Glutamatergic neuron (in vitro differentiated cells): Measurements from ENCODE around the gene SKI. TPM values are rescaled to one million over a fixed set of nuclear protein-coding genes. Genes with fewer than 3 reads are reported as not detected.
A peak's percentile ranks its signal among the peaks of the same experiment; 100 is the strongest.
"Not testable (repeated sequence)": the region's sequence is repeated elsewhere in the genome, so short reads cannot be mapped to it uniquely, and the experiment has no call there.

Experiments
- DNase-seq: peaks from one replicate; pipeline ENCODE4 v3.0.0; 2022
- H3K27ac Mint-ChIP-seq: one replicate; pipeline ENCODE4 v1.8.0; 2020; ENCODE audit warnings: mild to moderate bottlenecking, mixed read lengths, inconsistent platforms; ENCODE audit not compliant: unreplicated experiment
- H3K27me3 Mint-ChIP-seq: one replicate; pipeline ENCODE4 v1.8.0; 2020; ENCODE audit warnings: mild to moderate bottlenecking, moderate library complexity, mixed read lengths, inconsistent platforms; ENCODE audit not compliant: unreplicated experiment
- H3K36me3 Mint-ChIP-seq: one replicate; pipeline ENCODE4 v1.8.0; 2020; ENCODE audit warnings: mild to moderate bottlenecking, mixed read lengths, inconsistent platforms; ENCODE audit not compliant: unreplicated experiment
- H3K4me1 Mint-ChIP-seq: one replicate; pipeline ENCODE4 v1.8.0; 2020; ENCODE audit warnings: mild to moderate bottlenecking, low read depth, mixed read lengths, inconsistent platforms; ENCODE audit not compliant: unreplicated experiment
- H3K4me3 Mint-ChIP-seq: one replicate; pipeline ENCODE4 v1.8.0; 2020; ENCODE audit warnings: mild to moderate bottlenecking, mixed read lengths, inconsistent platforms; ENCODE audit not compliant: unreplicated experiment
- H3K9me3 Mint-ChIP-seq: one replicate; pipeline ENCODE4 v1.8.0; 2020; ENCODE audit warnings: mild to moderate bottlenecking, moderate library complexity, mixed read lengths, inconsistent platforms; ENCODE audit not compliant: unreplicated experiment
- CTCF ChIP-seq: fragments of 200-600 bp; sonication (generic); IDR thresholded peaks from one replicate; pipeline ENCODE4 v1.5.0; 2021; ENCODE audit not compliant: partially characterized antibody, unreplicated experiment
- total RNA-seq: library from RNA; stranded (reverse); fragmentation: NEBNext Ultra II Directional; extraction: Animal tissue kit (Norgen Biotek cat#: 25700); gene quantifications from one replicate; pipeline ENCODE4 v1.2.1, GENCODE V29; 2021; ENCODE audit not compliant: unreplicated experiment

The SKI gene
- total RNA-seq, 1 donor from 2014 or later = 143 TPM

DNA sequence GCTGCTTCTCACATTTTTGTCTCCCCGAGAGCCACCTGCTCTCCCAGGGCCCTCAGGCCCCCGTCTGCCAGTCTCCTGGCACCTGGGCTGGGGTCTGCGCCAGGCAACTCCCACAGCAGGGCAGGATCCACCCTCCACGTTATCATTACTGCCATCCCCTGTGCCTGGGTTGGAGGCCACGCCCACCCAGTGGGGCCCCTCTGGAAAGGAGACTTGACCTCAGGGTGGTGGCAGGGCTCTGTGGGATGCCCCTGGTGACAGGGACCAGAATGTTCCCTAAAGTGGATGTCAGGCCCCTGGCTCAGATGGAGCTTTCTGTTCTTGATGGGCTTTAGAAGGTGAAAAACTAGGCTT, 66.6 kb downstream of the SKI start:
- Mint-ChIP-seq H3K27me3 (peaks cover 22% of the 10 kb centered on the region), H3K27ac (no peak overlapping the region), H3K9me3 (peaks cover 29% of the 10 kb centered on the region), H3K4me1 (peaks cover 35% of the 10 kb centered on the region), H3K4me3 (no peak overlapping the region), H3K36me3 (no peaks in the 10 kb centered on the region)
- no peak for TF ChIP-seq CTCF
- DNase-seq = no peak

GRCh38 chr1:2295526-2295925, 67.4 kb downstream of the SKI start:
- TF ChIP-seq CTCF = no peak
- peaks cover 28% of the 10 kb centered on the region for H3K9me3 Mint-ChIP-seq
- peak overlapping the region; percentile 80 for H3K27ac Mint-ChIP-seq

DNA sequence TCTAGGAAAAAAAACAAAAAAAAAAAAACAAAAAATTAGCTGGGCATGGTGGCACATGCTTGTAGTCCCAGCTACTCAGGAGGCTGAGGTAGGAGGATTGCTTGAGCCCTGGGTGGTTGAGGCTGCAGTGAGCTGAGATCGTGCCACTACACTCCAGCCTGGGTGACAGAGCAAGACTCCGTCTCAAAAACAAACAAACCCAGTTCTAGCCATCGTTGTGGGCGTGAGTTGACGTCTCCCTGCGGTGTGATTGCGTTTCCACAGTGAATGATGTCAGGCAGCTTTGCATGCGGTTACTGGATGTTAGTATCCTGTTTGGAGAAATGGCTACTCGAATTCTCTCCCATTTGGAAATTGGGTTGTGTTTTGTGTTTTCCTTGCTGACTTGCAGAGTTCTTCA, 68.1 kb downstream of the SKI start:
- H3K36me3 Mint-ChIP-seq = not testable (repeated sequence)
- Mint-ChIP-seq H3K9me3 (peaks cover 23% of the 10 kb centered on the region), H3K27ac (peak overlapping the region; percentile 54)

More at GRCh38 chr1:2295526-2295925, 67.4 kb downstream of the SKI start:
- Mint-ChIP-seq H3K27me3 (peaks cover 22% of the 10 kb centered on the region), H3K36me3 (no peaks in the 10 kb centered on the region), H3K4me1 (peaks cover 31% of the 10 kb centered on the region), H3K4me3 (no peak overlapping the region)
- no peak for DNase-seq

DNA sequence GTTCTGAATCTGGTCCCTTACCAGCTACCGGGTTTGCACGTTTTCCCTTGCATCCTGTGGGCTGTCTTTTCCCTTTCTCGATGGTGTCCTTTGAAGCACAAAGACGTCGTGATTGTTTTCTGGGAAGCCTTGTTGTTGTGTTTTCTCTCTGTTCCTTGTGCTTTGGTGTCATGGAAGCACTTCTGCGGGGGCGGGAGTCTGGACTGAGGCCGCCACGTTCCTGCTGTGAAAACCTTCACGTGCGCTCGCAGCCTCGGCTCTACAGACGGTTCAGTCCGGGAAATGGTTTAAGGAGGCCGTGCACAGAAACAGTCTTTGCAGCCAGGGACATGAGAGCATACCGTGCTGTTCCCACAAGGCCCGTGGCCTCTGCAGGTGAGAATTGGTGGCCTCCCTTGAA, 68.5 kb downstream of the SKI start:
- TF ChIP-seq CTCF = no peak
- H3K4me3 Mint-ChIP-seq = no peak overlapping the region
- DNase-seq = no peak
- peaks cover 25% of the 10 kb centered on the region for H3K4me1 Mint-ChIP-seq
- peak overlapping the region; percentile 54 for H3K27ac Mint-ChIP-seq
- H3K9me3 Mint-ChIP-seq = peaks cover 21% of the 10 kb centered on the region
- peaks cover 23% of the 10 kb centered on the region for H3K27me3 Mint-ChIP-seq
- no peaks in the 10 kb centered on the region for H3K36me3 Mint-ChIP-seq

More for the DNA sequence above, 68.1 kb downstream of the SKI start:
- not testable (repeated sequence) for DNase-seq, H3K4me3 Mint-ChIP-seq
- Mint-ChIP-seq H3K27me3 (peaks cover 24% of the 10 kb centered on the region), H3K4me1 (peaks cover 25% of the 10 kb centered on the region)

GRCh38 chr1:2297246-2298011, 69.3 kb downstream of the SKI start:
- Mint-ChIP-seq H3K27ac (no peak overlapping the region), H3K4me1 (peaks cover 20% of the 10 kb centered on the region), H3K4me3 (no peak overlapping the region), H3K27me3 (peaks cover 23% of the 10 kb centered on the region), H3K9me3 (peaks cover 21% of the 10 kb centered on the region), H3K36me3 (no peaks in the 10 kb centered on the region)
- no peak for DNase-seq
- no peak for TF ChIP-seq CTCF
